ENCODE data around the gene DNAAF3.
"Not testable (repeated sequence)": the region's sequence is repeated elsewhere in the genome, so short reads cannot be mapped to it uniquely, and the experiment has no call there.

DNAAF3 gene

GRCh38 chr19:55208880-55209692, 42.7 kb upstream of the DNAAF3 start, which contains the start of gene PTPRH:
Gene PTPRH, minus strand, starts transcription at chr19:55209501. Its CDS starts 68 bp downstream, at chr19:55209433.
- Histone ChIP-seq H3K4me1 (ENCODE audit: insufficient read depth, poor library complexity, severe bottlenecking) (peaks cover 21% of the 10 kb centered on the region), H3K9me3 (ENCODE audit: severe bottlenecking) (peaks cover 3% of the 10 kb centered on the region), H3K27ac (ENCODE audit: poor library complexity, severe bottlenecking) (peak within 1 kb of the TSS; percentile 61), H3K27me3 (ENCODE audit: insufficient read depth, poor library complexity, severe bottlenecking) (no peaks in the 10 kb centered on the region), H3K4me3 (ENCODE audit: severe bottlenecking) (no peak within 1 kb of the TSS), H3K36me3 (ENCODE audit: low read depth) (no peaks in the 10 kb centered on the region)
- DNase-seq (ENCODE audit: low spot score) (no peak), ATAC-seq (ENCODE audit: low read depth) (no peak)
- TF ChIP-seq CTCF (IDR thresholded peaks at IDR 0.05; ENCODE audit: poor library complexity, severe bottlenecking), result no peak

GRCh38 chr19:55206664-55207500, 40.5 kb upstream of the DNAAF3 start:
- peaks cover 21% of the 10 kb centered on the region for H3K4me1 ChIP-seq (ENCODE audit: insufficient read depth, poor library complexity, severe bottlenecking)
- peak overlapping the region; percentile 16 for H3K4me3 ChIP-seq (ENCODE audit: severe bottlenecking)
- TF ChIP-seq CTCF (IDR thresholded peaks at IDR 0.05; ENCODE audit: poor library complexity, severe bottlenecking), result no peak
- DNase-seq (ENCODE audit: low spot score) (peak; percentile 94), ATAC-seq (ENCODE audit: low read depth) (peak; percentile 83)
- no peaks in the 10 kb centered on the region for H3K27me3 ChIP-seq (ENCODE audit: insufficient read depth, poor library complexity, severe bottlenecking)
- H3K27ac ChIP-seq (ENCODE audit: poor library complexity, severe bottlenecking), result peak overlapping the region; percentile 39
- no peaks in the 10 kb centered on the region for H3K36me3 ChIP-seq (ENCODE audit: low read depth)
- no peaks in the 10 kb centered on the region for H3K9me3 ChIP-seq (ENCODE audit: severe bottlenecking)

GRCh38 chr19:55202199-55202598, 35.8 kb upstream of the DNAAF3 start:
- not testable (repeated sequence) for H3K4me3 ChIP-seq (ENCODE audit: severe bottlenecking); H3K27ac ChIP-seq (ENCODE audit: poor library complexity, severe bottlenecking); DNase-seq (ENCODE audit: low spot score); H3K27me3 ChIP-seq (ENCODE audit: insufficient read depth, poor library complexity, severe bottlenecking); H3K36me3 ChIP-seq (ENCODE audit: low read depth); H3K4me1 ChIP-seq (ENCODE audit: insufficient read depth, poor library complexity, severe bottlenecking); H3K9me3 ChIP-seq (ENCODE audit: severe bottlenecking)
- ATAC-seq (ENCODE audit: low read depth), result peak; percentile 20; the same call in 1 of the 3 replicates

- no peak for ATAC-seq (ENCODE audit: low read depth)
- no peaks in the 10 kb centered on the region for H3K4me1 ChIP-seq (ENCODE audit: insufficient read depth, poor library complexity, severe bottlenecking)
- no peak for DNase-seq (ENCODE audit: low spot score)
- TF ChIP-seq CTCF (IDR thresholded peaks at IDR 0.05; ENCODE audit: poor library complexity, severe bottlenecking), result no peak
- H3K36me3 ChIP-seq (ENCODE audit: low read depth), result no peaks in the 10 kb centered on the region
- no peak overlapping the region for H3K27ac ChIP-seq (ENCODE audit: poor library complexity, severe bottlenecking)
- H3K27me3 ChIP-seq (ENCODE audit: insufficient read depth, poor library complexity, severe bottlenecking), result no peaks in the 10 kb centered on the region
- no peak overlapping the region for H3K4me3 ChIP-seq (ENCODE audit: severe bottlenecking)
- peaks cover 5% of the 10 kb centered on the region for H3K9me3 ChIP-seq (ENCODE audit: severe bottlenecking)
Measured at GRCh38 chr19:55199620-55200204, 33.3 kb upstream of the DNAAF3 start.

- TF ChIP-seq CTCF (IDR thresholded peaks at IDR 0.05; ENCODE audit: poor library complexity, severe bottlenecking), result no peak
- ATAC-seq (ENCODE audit: low read depth), result no peak
Measured at GRCh38 chr19:55198651-55199050, 32.2 kb upstream of the DNAAF3 start.

More at GRCh38 chr19:55198651-55199050, 32.2 kb upstream of the DNAAF3 start:
- Histone ChIP-seq H3K4me1 (ENCODE audit: insufficient read depth, poor library complexity, severe bottlenecking) (no peaks in the 10 kb centered on the region), H3K27ac (ENCODE audit: poor library complexity, severe bottlenecking) (no peak overlapping the region), H3K27me3 (ENCODE audit: insufficient read depth, poor library complexity, severe bottlenecking) (no peaks in the 10 kb centered on the region), H3K36me3 (ENCODE audit: low read depth) (no peaks in the 10 kb centered on the region), H3K4me3 (ENCODE audit: severe bottlenecking) (no peak overlapping the region), H3K9me3 (ENCODE audit: severe bottlenecking) (peaks cover 5% of the 10 kb centered on the region)
- DNase-seq (ENCODE audit: low spot score), result no peak
